GM18861 (cell line): Measurements from ENCODE around the gene SEC16A.

ENCODE experiments used
- ATAC-seq: cut with Tn5 transposase; IDR thresholded peaks from one replicate; pipeline ENCODE4 v1.9.1; 2021; ENCODE audit not compliant: unreplicated experiment

SEC16A gene

GRCh38 chr9:136518623-136519022 lies 35.8 kb upstream of the SEC16A start:
- ATAC-seq = no peak

- ATAC-seq = no peak
Measured at GRCh38 chr9:136517950-136518349, 35.1 kb upstream of the SEC16A start.

GRCh38 chr9:136517012-136517743 lies 34.3 kb upstream of the SEC16A start:
- ATAC-seq = no peak

- ATAC-seq = no peak
Measured at GRCh38 chr9:136516191-136516654, 33.4 kb upstream of the SEC16A start.

DNA sequence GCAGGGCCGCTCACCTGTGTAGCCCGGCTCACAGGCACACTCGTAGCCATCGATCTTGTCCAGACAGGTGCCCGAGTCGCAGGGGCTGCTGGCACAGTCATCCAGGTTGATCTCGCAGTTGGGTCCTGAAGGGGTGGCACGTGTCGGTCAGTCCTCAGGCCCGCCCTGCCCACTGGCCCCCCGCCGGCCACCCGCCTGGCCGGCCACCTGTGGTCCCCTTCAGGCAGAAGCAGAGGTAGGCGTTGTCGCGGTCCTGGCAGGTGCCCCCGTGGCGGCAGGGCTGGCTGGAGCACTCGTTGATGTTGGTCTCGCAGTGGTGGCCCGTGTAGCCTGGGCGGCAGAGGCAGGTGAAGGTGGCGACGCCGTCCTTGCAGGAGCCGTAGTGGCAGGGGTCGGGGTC lies 32.4 kb upstream of the SEC16A start:
- no peak for ATAC-seq

DNA sequence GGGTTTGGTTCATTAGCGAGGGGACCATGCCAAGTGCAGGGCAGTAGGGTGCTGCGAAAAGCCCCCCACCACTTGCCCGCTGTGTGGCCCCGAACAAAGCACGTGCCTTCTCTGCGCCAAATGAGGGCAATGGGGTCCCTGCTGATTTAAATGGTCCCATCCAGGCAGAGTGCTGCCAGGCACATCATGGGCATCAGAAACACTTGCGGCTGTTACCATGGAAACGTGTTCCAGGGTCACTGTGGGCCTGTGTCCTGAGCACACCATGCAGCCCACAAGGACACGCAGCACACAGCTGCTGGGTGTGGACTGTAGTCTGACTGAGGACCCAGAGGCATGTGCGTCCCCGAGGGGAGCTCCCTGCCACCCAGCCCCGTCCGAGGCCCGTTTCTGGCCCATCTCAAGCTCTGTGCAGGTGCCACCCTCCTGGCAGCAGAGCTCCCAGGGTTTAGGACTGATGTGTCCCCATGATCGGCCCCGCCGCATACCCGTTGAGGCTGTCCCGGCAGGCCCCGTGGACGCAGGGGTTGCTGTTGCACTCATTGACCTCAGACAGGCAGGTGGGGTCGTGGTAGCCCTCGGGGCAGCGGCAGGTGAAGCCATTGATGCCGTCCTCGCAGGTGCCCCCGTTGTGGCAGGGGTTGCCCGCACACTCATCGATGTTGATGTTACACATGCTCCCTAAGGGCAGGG lies 31.3 kb upstream of the SEC16A start:
- no peak for ATAC-seq

GRCh38 chr9:136513191-136513590 lies 30.4 kb upstream of the SEC16A start:
- no peak for ATAC-seq

- no peak for ATAC-seq
Measured at GRCh38 chr9:136512651-136513071, 29.8 kb upstream of the SEC16A start.

GRCh38 chr9:136511670-136512592 lies 29.1 kb upstream of the SEC16A start:
- ATAC-seq = no peak

- no peak for ATAC-seq
Measured at GRCh38 chr9:136511144-136511669, 28.4 kb upstream of the SEC16A start.

- no peak for ATAC-seq
Measured at GRCh38 chr9:136510561-136510960, 27.7 kb upstream of the SEC16A start.

GRCh38 chr9:136509549-136509948 lies 26.7 kb upstream of the SEC16A start:
- no peak for ATAC-seq

DNA sequence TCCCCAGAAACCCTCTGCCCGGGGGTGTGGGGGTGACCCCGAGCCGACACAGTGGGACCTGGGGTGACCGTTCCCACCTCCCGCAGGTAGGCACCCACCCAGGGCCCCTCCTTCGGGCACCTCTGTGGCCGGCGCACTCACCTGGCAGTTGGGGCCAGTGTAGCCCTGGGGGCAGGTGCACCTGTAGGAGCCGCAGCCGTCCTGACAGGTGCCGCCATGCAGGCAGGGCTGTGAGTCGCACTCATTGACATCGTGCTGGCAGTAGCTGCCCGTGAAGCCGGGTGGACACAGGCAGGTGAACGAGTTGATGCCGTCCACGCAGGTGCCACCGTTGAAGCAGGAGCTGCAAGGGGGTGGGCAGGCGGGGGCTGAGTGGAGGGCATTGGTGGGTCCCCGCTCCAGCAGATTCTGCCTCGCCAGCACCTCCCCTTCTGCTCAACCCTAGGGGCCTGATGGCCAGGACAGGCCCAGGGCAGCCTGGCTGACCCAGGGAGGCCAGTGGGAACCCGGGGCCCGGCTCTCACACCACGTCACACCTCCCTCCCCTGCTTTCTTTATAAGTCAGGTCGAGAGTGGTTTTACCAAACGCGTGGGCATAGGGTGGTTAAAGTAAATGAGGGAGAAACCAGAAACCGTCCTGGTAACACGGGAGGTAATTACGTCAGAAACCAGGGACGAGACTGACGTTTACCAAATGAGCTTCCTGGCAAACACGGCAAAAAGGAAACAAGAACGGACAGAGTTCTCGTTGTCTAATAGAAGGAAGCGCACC lies 26.1 kb upstream of the SEC16A start:
- no peak for ATAC-seq

DNA sequence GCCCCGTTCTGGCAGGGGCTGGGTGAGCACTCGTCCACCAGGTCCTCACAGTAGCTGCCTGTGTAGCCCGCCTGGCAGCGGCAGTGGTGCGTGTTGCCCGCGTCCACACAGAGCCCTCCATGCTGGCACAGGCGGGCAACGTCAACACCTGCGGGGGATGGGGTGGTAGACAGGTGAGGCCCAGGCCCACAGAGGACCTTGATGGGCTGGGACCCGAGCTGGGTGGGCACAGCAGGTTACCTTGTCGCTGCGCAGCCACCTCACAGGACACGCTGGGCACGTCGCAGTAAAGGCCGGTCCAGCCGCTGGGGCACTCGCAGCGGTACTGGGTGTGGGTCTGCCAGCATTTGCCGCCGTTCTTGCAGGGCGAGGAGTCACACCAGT lies 25.1 kb upstream of the SEC16A start:
- no peak for ATAC-seq

DNA sequence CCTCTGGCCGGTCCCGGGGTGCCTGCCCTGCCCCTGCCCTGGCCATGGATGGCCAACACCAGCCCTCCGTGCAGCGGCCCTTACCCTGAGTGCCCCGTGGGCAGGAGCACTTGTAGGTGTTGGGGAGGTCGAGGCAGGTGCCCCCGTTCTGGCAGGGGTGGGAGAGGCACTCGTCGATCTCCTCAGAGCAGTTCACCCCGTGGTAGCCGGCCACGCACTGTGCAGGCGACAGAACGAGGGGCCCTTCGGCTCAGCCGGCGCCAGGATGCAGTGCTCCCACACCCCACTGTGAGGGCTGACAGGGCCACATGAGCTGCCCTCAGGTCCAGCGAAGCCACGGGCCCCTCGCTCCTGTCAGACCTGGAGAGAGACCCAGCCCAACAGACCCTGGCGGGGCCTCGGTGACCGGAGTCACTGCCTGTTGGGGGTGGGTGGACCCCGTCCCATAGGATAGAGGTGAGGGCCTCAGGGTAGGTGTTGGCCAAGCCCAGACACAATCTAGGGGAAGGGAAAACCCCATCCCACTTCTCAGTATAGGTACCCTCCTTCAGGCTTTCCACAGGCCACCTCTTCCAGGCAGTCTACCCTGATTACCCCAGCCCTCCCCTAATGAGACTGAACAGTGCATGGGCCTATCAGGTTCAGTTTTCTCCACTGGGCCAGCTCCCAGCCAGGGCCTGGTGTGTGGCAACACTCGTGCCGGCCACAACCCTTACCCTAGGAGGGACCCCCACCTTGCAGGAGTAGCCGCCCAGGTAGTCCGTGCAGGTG lies 24.6 kb upstream of the SEC16A start:
- ATAC-seq = no peak

DNA sequence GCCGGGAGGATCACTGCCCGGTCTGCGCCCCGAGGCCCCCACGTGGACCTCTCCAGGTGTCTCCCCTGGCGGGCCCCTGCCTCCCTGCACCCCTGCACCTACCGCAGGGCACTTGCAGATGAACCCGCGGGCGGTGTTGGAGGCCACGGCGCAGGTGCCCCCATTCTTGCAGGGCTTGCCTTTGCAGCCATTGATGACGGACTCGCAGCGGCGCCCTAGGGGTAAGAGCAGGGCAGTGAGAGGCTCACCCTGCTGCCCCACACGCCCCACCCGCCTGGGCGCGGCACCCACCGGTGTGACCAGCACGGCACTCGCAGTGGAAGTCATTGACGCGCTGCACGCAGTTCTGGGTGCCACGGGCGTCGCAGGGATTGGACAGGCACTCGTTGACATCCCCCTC lies 23.6 kb upstream of the SEC16A start:
- no peak for ATAC-seq

DNA sequence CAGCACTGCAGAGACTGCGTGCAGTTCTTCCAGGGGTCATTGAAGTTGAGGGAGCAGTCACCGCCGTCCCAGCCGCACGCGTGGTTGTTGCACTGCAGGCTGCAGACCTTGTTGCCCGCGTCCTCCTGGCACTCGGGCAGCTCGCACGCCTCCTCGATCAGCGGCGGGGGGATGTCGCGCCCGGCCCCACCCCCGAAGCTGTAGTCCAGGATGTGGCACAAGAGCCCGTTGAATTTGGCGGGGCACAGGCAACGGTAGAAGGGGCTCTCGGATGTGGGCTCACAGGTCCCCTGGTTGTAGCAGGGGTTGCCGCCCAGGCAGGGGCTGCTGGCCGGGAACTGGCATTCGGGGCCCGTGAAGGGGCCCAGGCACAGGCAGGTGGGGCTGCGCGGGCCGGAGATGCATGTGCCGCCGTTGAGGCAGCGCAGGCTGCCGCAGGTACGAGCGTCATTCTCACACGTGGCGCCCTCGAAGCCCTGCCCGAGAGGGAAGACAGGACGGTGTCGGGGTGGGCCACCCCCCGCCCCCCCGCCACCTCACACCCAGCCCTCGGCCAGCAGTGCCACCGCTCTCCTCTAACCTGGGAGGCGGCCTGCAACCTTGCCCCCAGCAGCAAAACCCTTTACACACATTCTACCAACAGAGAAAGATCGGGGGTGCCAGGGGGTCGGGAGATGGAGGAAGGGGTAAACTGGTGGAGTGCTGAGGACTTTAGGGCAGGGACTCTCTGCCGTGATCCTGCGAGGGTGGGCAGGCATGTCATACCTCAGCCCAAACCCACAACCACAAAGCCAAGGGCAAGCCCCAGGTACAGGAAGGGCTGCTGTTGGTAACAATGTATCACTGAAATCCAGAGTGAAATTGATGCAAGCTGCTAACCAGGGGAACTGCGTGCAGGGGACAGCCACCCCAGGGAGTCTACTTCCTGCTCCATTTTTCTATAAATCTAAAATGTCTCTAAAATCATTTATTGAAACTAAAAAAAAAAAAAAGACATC lies 22.9 kb upstream of the SEC16A start:
- ATAC-seq = no peak

GRCh38 chr9:136504512-136505348 lies 21.9 kb upstream of the SEC16A start:
- ATAC-seq = no peak
